ENCODE measurements around the gene ENO1.
"Not testable (repeated sequence)": the region's sequence is repeated elsewhere in the genome, so short reads cannot be mapped to it uniquely, and the experiment has no call there.

ENO1 gene

DNA sequence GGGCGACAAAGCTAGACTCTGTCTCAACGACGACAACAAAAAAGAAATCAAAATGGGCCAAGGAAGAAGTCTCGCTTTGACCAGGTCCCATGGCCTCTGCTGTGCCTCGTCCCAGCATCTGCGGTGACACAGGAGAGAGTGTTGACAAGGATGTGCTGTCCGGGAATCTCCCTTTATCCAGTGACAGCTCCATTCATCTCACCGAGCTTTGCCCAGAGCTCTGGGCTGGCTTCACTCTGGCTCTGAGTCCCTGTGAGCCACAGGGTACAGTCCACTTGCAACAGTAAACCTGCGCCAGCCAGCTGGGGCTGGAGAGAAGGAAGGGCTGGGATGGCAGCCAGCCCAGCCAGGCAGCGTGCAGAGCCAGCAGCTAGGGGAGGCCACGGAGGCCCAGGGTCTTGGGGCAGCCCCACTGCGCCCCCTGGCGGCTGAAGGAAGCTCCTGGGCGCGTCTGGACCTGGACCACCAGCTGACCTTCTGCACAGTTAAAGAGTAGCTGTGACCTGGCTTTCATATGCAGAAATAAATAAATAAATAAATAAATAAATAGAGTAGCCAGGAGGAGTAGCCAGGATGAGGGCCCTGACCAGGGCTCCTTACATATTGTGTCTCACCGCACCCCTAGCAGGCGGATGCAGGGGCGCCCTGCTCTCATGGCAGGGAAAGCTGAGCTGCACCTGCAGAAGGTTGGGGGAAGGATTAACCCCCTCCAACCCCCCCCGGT lies 29.7 kb downstream of the ENO1 start:
- H3K27me3 Mint-ChIP-seq, result no peaks in the 10 kb centered on the region
- H3K4me3 Mint-ChIP-seq, result no peak overlapping the region
- H3K9me3 Mint-ChIP-seq (ENCODE audit: low read depth), result no peaks in the 10 kb centered on the region
- H3K27ac Mint-ChIP-seq, result no peak overlapping the region
- no peaks in the 10 kb centered on the region for H3K36me3 Mint-ChIP-seq
- peaks cover 4% of the 10 kb centered on the region for H3K4me1 Mint-ChIP-seq (ENCODE audit: low read depth)

DNA sequence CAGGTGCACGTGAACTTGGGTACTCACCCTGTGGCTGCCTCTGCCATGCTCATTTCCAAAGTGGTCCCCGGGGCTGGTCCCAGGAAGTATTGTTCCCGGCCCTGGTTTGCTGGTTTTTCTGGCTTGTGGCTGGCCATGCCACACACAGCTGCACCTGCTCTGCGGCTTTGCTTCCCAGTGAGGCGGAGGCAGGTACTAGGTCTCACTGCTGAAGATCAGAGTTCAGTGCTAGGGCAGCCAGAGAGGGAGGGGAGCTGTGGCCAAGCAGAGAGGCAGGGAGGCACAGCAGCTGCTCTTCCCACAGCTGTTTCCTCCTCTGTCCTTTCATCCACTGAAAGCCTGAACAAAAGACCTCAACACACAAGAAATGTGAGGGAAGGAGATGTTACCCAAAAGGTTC lies 30.5 kb downstream of the ENO1 start:
- Mint-ChIP-seq H3K27me3 (no peaks in the 10 kb centered on the region), H3K4me3 (no peak overlapping the region), H3K27ac (no peak overlapping the region), H3K9me3 (ENCODE audit: low read depth) (no peaks in the 10 kb centered on the region), H3K4me1 (ENCODE audit: low read depth) (peaks cover 4% of the 10 kb centered on the region), H3K36me3 (no peaks in the 10 kb centered on the region)

DNA sequence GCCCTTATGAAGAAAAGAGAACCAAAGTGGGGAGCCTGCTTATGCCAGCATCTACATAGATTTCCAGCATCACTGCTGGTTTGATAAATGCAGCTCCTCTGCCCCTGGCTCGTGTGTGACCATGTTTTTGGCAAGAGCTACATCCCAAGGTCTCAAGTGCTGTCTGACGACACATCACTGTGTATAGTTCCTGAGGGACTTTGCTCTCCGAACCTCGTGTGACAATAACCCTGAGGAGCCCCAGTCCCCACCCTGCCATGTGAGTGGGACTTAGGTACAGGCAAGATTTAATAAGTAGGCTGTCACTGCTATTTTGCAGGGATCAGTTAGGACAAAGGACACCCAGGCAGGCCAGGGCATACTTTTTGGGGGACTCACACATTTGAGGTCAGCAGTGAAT lies 32.2 kb downstream of the ENO1 start:
- no peaks in the 10 kb centered on the region for H3K9me3 Mint-ChIP-seq (ENCODE audit: low read depth)
- H3K4me1 Mint-ChIP-seq (ENCODE audit: low read depth), result peaks cover 4% of the 10 kb centered on the region
- peaks cover 3% of the 10 kb centered on the region for H3K36me3 Mint-ChIP-seq
- H3K27me3 Mint-ChIP-seq, result no peaks in the 10 kb centered on the region
- H3K4me3 Mint-ChIP-seq, result no peak overlapping the region
- no peak overlapping the region for H3K27ac Mint-ChIP-seq

DNA sequence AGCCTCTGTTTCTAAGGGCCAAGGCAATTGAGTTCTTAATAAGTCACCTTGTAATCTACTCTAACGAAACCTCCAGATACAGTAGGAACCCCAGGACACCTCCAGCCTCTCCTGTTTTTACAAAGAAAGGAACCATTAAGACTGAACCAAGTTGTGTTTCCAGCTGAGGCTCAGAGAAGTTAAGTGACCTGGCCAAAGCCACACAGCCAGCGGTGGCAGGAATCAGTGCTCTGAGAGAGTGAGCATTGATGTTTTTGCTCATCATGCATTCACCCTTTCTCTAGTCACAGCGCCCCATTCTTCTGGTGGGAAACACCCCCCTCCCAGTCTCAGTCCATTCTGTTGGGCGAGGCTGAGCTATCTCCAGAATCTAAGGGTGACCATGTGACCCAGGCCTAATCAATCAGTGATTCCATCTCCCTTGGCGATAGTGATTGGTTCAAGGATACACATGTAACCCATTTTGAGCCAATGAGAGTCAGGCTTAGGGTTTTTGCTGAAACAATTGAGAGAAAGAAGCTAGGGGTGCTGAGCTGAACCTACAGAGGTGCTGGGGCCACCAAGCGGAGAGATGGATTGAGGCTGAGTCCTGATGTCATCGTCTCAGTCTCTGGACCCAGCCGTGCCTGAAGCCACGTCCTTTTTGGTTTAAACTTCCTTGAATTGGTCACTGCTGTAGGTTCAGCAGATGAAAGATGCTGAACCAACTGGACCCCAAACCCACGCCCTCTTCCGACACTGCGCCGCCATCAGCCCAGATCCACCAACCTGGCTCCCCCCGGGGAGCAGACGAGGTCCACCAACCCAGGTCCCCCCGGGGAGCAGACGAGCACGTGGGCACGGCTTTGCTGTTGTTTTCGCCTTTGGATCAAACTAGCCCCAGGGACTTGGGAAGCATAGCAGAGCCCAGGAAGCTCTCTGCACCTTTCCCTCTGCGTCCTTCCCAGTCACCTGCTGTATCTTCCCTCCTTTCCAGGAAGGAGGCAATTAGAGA lies 33.1 kb downstream of the ENO1 start:
- Mint-ChIP-seq H3K27ac (no peak overlapping the region), H3K36me3 (peaks cover 3% of the 10 kb centered on the region), H3K4me3 (no peak overlapping the region), H3K27me3 (no peaks in the 10 kb centered on the region), H3K9me3 (ENCODE audit: low read depth) (no peaks in the 10 kb centered on the region), H3K4me1 (ENCODE audit: low read depth) (peaks cover 4% of the 10 kb centered on the region)

GRCh38 chr1:8844501-8845006 lies 33.9 kb downstream of the ENO1 start:
- no peaks in the 10 kb centered on the region for H3K9me3 Mint-ChIP-seq (ENCODE audit: low read depth)
- H3K36me3 Mint-ChIP-seq, result peaks cover 3% of the 10 kb centered on the region
- H3K27me3 Mint-ChIP-seq, result no peaks in the 10 kb centered on the region
- no peak overlapping the region for H3K27ac Mint-ChIP-seq
- peaks cover 2% of the 10 kb centered on the region for H3K4me1 Mint-ChIP-seq (ENCODE audit: low read depth)
- no peak overlapping the region for H3K4me3 Mint-ChIP-seq

GRCh38 chr1:8841395-8841794 lies 37.1 kb downstream of the ENO1 start:
- Mint-ChIP-seq H3K4me3 (no peak overlapping the region), H3K27me3 (no peaks in the 10 kb centered on the region), H3K27ac (no peak overlapping the region), H3K4me1 (ENCODE audit: low read depth) (no peaks in the 10 kb centered on the region), H3K36me3 (peaks cover 3% of the 10 kb centered on the region), H3K9me3 (ENCODE audit: low read depth) (no peaks in the 10 kb centered on the region)

DNA sequence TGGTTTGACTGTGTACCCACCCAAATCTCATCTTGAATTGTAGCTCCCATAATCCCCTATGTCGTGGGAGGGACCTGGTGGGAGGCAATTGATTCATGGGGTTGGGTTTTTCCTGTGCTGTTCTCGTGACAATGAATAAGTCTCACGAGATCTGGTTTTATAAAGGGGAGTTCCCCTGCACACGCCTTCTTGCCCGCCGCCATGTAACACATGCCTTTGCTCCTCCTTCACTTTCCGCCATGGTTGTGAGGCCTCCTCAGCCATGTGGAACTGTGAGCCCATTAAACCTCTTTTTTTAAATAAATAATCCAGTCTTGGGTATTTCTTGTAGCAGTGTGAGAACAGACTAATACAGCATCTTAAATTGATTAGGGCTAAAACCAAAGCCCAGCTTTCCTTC lies 38.5 kb downstream of the ENO1 start:
- Mint-ChIP-seq H3K4me1 (ENCODE audit: low read depth) (no peaks in the 10 kb centered on the region), H3K4me3 (no peak overlapping the region), H3K9me3 (ENCODE audit: low read depth) (no peaks in the 10 kb centered on the region), H3K27me3 (no peaks in the 10 kb centered on the region), H3K36me3 (peaks cover 3% of the 10 kb centered on the region), H3K27ac (no peak overlapping the region)

- no peak overlapping the region for H3K27ac Mint-ChIP-seq
- H3K9me3 Mint-ChIP-seq (ENCODE audit: low read depth), result no peaks in the 10 kb centered on the region
- no peak overlapping the region for H3K4me3 Mint-ChIP-seq
- H3K36me3 Mint-ChIP-seq, result no peaks in the 10 kb centered on the region
- H3K4me1 Mint-ChIP-seq (ENCODE audit: low read depth), result no peaks in the 10 kb centered on the region
- H3K27me3 Mint-ChIP-seq, result no peaks in the 10 kb centered on the region
These were observed 42.4 kb downstream of the ENO1 start for GRCh38 chr1:8835941-8836643.

- Mint-ChIP-seq H3K4me3 (no peak overlapping the region), H3K27me3 (no peaks in the 10 kb centered on the region), H3K9me3 (ENCODE audit: low read depth) (no peaks in the 10 kb centered on the region), H3K4me1 (ENCODE audit: low read depth) (peaks cover 16% of the 10 kb centered on the region), H3K36me3 (no peaks in the 10 kb centered on the region), H3K27ac (no peak overlapping the region)
These were observed 47.1 kb downstream of the ENO1 start for GRCh38 chr1:8831340-8831739.

DNA sequence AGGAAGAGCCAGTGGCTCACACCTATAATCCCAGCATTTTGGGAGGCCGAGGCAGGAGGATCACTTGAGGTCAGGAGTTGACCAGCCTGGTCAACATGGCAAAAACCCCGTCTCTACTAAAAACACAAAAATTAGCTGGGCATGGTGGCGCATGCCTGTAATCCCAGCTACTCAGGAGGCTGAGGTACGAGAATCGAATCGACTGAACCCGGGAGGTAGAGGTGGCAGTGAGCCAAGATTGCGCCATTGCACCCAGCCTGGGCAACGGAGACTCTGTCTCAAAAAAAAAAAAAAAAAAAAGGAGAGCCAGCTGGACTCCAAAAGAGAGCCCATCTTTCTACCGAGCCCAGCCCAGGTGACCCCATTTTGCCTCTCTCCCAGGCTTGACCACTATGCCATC lies 47.8 kb downstream of the ENO1 start:
- not testable (repeated sequence) for H3K4me3 Mint-ChIP-seq; H3K27me3 Mint-ChIP-seq; H3K9me3 Mint-ChIP-seq (ENCODE audit: low read depth); H3K27ac Mint-ChIP-seq; H3K36me3 Mint-ChIP-seq
- H3K4me1 Mint-ChIP-seq (ENCODE audit: low read depth), result peaks cover 16% of the 10 kb centered on the region

DNA sequence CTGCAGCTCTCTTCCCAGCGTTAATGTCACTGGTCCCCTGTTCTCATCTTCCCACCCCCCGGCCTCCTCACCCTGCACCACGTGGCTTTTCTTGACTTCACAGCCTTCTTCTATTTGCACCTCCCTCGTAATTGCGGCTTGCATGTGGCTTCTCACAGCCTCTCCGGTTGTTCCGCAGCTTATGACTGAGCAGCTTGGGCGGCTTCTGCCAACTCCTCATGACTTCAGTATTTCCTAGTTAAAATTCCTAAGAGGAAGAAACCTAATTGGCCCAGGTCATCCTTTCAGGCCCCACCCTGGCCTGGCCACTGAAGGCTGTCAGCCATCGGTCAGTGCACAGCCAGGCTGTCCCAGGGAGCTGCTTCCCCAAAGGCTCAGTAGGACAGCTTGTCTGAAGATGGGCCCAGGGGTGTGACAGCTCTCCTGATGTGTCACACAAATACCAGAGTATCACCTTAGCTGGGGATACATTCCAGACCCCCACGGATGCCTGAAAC lies 52.5 kb downstream of the ENO1 start:
- Mint-ChIP-seq H3K4me3 (no peak overlapping the region), H3K36me3 (no peaks in the 10 kb centered on the region), H3K4me1 (ENCODE audit: low read depth) (peaks cover 16% of the 10 kb centered on the region), H3K9me3 (ENCODE audit: low read depth) (no peaks in the 10 kb centered on the region), H3K27ac (no peak overlapping the region), H3K27me3 (no peaks in the 10 kb centered on the region)

GRCh38 chr1:8823295-8823664 lies 55.2 kb downstream of the ENO1 start:
- Mint-ChIP-seq H3K9me3 (ENCODE audit: low read depth) (no peaks in the 10 kb centered on the region), H3K27me3 (no peaks in the 10 kb centered on the region), H3K27ac (no peak overlapping the region), H3K4me3 (no peak overlapping the region), H3K36me3 (no peaks in the 10 kb centered on the region), H3K4me1 (ENCODE audit: low read depth) (peaks cover 8% of the 10 kb centered on the region)

DNA sequence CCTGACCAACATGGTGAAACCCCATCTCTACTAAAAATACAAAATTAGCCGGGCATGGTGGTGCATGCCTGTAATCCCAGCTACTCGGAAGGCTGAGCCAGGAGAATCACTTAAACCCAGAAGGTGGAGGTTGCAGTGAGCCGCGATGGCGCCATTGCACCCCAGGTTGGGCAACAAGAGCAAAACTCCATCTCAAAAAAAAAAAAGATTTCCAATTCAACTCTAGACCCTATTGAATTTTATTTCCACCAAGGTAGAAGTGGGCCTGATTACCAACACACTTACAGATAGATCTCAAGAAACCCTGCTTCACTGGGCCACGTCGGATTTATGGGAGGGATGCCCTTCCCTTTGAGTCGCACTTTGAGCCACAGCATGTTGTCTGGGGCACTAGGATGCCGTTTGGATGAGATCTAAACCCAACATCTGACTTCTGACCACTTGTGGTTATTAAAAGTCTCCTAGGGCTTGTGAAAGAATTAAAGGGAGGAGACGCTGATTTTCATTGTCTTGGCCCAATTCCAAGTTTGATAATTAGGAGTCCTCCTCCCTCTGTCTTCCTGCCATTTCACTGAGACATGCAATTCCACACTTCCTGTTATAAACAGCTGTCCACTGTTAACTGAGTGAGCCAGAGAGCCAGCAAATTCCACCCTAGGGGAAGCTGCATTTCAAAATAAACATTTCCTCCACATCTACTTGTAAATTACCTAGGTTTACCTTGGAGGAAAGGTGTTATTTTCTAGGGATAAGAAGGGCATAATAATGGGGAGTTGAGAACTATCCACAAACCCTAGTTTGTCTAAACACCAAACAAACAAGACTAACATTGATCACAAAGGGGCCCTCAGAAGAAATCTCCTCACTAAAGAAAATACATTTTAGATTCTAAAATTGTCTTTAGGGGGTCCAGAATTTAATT lies 55.9 kb downstream of the ENO1 start:
- no peaks in the 10 kb centered on the region for H3K27me3 Mint-ChIP-seq
- no peak overlapping the region for H3K27ac Mint-ChIP-seq
- H3K9me3 Mint-ChIP-seq (ENCODE audit: low read depth), result no peaks in the 10 kb centered on the region
- no peaks in the 10 kb centered on the region for H3K36me3 Mint-ChIP-seq
- peaks cover 8% of the 10 kb centered on the region for H3K4me1 Mint-ChIP-seq (ENCODE audit: low read depth)
- H3K4me3 Mint-ChIP-seq, result no peak overlapping the region

- H3K36me3 Mint-ChIP-seq, result no peaks in the 10 kb centered on the region
- H3K4me1 Mint-ChIP-seq (ENCODE audit: low read depth), result peaks cover 15% of the 10 kb centered on the region
- H3K4me3 Mint-ChIP-seq, result no peak overlapping the region
- H3K27ac Mint-ChIP-seq, result no peak overlapping the region
- no peaks in the 10 kb centered on the region for H3K27me3 Mint-ChIP-seq
- H3K9me3 Mint-ChIP-seq (ENCODE audit: low read depth), result no peaks in the 10 kb centered on the region
These were observed 57.4 kb downstream of the ENO1 start for GRCh38 chr1:8821084-8821483.
